ENCODE data around the gene CHIC2. TPM values are rescaled to one million over a fixed set of nuclear protein-coding genes. Genes with fewer than 3 reads are reported as not detected.

The CHIC2 gene
- total RNA-seq, 8 experiments from 2014 or later = 10.8 to 31.1 (median 13.0) TPM

DNA sequence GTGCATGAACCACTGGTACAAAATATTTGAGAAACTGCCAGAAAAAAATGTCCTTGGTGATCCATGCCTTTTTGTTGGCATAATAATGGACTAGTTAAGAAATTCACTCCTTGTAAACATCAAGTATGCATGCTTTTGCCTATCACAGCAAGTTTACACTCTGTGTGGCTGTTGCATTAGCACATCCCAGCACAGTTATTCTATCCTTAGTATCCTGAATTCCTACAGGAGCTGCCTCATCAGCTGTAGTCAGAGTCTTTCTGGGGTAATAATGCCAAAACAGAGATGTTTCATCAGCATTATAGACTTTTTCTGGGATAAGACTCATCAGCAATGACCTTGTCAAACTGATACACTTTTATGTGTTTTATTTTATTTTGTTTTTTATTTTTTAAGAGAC is 82.8 kb downstream of the CHIC2 start:
- in situ Hi-C loops (cut with MboI; ENCODE audit: low pct_unique_long_range_greater_than_20kb in 2 of 9, low sequenced_read_pairs in 9 of 9, unreplicated experiment in 9 of 9) = no loop called here
- ATAC-seq (replicated peaks in 6 of 8) = peak in 2 of 8 experiments; percentile 31 to 52
- Histone ChIP-seq H3K4me1 (replicated peaks in 1 of 2) (no peaks in the 10 kb centered on the region), H3K4me3 (no peak overlapping the region), H3K27ac (no peak overlapping the region)

DNA sequence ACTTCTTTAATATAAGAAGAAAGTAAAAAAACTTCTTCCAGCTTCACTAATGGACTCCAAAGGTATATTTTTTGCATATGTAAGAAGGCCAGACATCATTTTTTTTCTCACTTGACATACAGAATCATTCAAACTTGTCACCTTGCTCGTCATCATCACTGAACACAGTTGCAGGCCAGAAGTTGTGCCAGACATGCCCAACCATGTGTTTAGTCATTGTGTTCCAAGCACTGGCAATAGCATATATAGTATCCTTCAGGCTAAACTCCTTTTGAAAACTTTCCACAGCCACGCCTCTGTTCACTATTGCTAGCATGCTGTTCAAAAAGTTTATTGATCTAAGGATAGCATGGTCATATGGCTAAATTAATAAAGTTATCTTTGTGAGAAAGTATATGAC is 83.3 kb downstream of the CHIC2 start:
- Histone ChIP-seq H3K27ac (no peak overlapping the region), H3K4me3 (no peak overlapping the region), H3K4me1 (replicated peaks in 1 of 2) (no peaks in the 10 kb centered on the region)
- no peak for ATAC-seq (replicated peaks in 6 of 8)
- 67 to 100% (median 86%) methylated on average over 1 to 2 of the region's 2 CpGs; no CpG with 5 or more reads in 1 of the 10 experiments for WGBS, 10 experiments
- in situ Hi-C loops (cut with MboI; ENCODE audit: low pct_unique_long_range_greater_than_20kb in 2 of 9, low sequenced_read_pairs in 9 of 9, unreplicated experiment in 9 of 9) = no loop called here

DNA sequence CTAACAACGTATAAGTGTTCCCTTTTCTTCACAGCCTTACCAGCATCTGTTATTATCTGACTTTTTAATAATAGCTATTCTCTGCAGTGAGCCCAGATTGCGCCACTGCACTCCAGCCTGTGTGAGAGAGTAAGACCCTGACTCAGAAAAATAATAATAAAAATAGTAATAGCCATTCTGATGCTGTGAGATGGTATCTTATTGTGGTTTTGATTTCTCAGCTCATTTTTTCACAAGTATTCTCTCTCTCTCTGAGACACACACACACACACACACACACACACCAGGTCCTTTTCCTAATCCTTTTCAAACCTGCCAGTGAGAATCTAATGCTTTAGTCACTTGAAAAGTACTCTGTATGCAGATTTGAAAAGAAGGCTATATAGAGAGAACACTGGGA is 89.8 kb downstream of the CHIC2 start:
- WGBS, 10 experiments = 71 to 100% (median 100%) methylated on average over 1 to 2 of the region's 2 CpGs; no CpG with 5 or more reads in 2 of the 10 experiments
- in situ Hi-C loops (cut with MboI; ENCODE audit: low pct_unique_long_range_greater_than_20kb in 2 of 9, low sequenced_read_pairs in 9 of 9, unreplicated experiment in 9 of 9) = no loop called here
- H3K27ac ChIP-seq = no peak overlapping the region
- no peak overlapping the region for H3K4me3 ChIP-seq
- ATAC-seq (replicated peaks in 6 of 8) = no peak
- no peaks in the 10 kb centered on the region for H3K4me1 ChIP-seq (replicated peaks in 1 of 2)

DNA sequence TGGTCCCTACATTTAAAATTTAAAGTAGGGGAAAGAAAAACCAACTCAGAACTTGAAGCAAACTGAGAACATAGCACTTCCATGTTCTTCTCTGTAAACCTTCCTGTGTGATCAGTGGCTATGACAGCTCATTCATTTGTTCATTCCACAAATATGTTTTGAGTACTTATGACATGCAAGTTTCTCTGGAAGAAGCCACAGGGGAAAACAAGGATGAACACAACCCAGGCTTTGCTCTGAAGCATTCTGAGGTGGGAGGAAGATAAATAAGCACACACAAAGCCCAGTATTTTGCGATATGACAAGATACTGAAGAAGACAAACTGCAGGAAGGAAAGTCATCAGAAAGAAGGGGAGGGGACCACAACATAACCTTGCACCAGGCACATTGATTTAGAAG is 96.4 kb downstream of the CHIC2 start:
- 50 to 100% (median 80%) methylated on average over 1 of the region's 1 CpG; no CpG with 5 or more reads in 3 of the 10 experiments for WGBS, 10 experiments
- Histone ChIP-seq H3K27ac (no peak overlapping the region), H3K4me1 (replicated peaks in 1 of 2) (peaks cover 0 to 5% of the 10 kb centered on the region in 2 donors), H3K4me3 (no peak overlapping the region)
- in situ Hi-C loops (cut with MboI; ENCODE audit: low pct_unique_long_range_greater_than_20kb in 2 of 9, low sequenced_read_pairs in 9 of 9, unreplicated experiment in 9 of 9) = no loop called here
- ATAC-seq (replicated peaks in 6 of 8) = no peak

DNA sequence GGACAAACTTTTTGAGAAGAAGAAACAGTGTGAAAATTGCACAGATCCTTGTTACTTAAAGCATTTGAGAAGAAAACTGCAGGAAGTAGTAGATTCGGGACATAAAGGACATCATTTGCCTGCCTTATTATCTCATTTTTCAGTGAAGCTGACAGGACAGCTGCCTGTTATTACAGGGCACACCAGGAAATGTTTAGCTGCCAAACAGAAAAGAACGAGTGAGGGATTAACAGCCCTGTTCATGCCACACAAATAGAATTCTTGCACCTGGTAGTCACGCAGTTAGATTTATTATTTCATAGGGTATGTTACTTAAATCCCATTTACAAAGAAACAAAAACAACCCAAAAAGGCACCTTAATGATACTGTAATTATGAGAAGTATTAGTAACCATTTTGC is 100.6 kb downstream of the CHIC2 start:
- 19 to 48% (median 38%) methylated on average over 1 to 3 of the region's 3 CpGs; no CpG with 5 or more reads in 1 of the 10 experiments for WGBS, 10 experiments
- in situ Hi-C loops (cut with MboI; ENCODE audit: low pct_unique_long_range_greater_than_20kb in 2 of 9, low sequenced_read_pairs in 9 of 9, unreplicated experiment in 9 of 9) = no loop called here
- ATAC-seq (replicated peaks in 6 of 8) = no peak
- no peak overlapping the region for H3K4me3 ChIP-seq
- H3K27ac ChIP-seq = no peak overlapping the region
- peaks cover 0 to 10% of the 10 kb centered on the region in 2 donors for H3K4me1 ChIP-seq (replicated peaks in 1 of 2)

DNA sequence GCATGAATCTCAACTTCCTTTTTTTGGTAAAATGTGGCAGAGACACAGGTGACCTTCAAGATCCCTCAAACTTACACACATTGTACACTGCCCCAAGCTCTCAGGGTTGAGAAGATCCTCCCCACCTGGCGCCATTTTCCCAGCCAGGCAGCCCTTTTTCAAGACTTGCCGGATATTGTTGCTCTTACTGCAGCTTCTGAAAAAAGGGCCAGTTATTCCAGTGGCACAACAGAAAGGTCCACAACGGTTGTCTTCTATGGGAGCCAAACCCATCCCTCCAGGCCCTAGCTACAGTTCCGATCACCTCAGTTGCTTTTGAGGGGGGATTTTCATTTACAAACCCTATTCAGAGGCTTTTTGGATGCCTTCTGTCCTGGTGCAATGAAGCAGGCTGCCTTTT is 101.1 kb downstream of the CHIC2 start:
- Histone ChIP-seq H3K4me3 (no peak overlapping the region), H3K4me1 (replicated peaks in 1 of 2) (peaks cover 0 to 10% of the 10 kb centered on the region in 2 donors), H3K27ac (no peak overlapping the region)
- WGBS, 10 experiments = 40 to 89% (median 83%) methylated on average over 1 to 4 of the region's 4 CpGs; no CpG with 5 or more reads in 1 of the 10 experiments
- in situ Hi-C loops (cut with MboI; ENCODE audit: low pct_unique_long_range_greater_than_20kb in 2 of 9, low sequenced_read_pairs in 9 of 9, unreplicated experiment in 9 of 9) = no loop called here
- ATAC-seq (replicated peaks in 6 of 8) = no peak

DNA sequence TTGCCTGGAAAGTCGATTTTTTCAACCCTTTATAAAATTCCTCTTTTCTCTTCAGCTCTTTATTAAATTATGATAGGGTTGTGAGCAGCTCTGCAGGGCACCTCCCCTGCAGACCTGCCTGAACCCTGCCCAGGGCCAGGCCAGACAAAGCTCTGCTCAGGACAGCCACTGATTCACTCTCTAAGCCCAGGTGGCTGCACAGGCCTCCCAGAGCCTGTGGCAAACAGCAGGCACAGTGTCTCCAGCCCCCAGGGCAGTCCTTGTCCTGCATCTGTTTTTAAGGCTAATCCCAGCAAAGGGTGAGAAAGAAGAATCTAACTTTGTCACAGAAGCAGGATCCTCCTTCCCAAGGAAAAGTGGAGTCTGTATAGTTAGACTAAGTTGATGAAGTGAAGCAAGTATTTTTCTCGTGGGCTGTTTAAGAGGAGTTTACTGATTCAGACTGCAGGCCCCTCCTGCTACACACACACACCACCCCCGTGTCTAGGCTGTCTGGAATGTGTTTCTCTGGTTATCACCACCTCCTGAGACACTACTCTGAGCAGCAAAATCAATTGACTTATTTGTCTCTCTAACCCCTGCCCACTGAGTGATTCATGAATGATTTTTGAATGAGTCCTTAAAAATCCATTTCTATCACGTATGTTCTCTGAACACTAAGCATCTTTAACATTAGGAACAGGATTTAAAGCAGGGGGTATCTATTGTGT is 101.7 kb downstream of the CHIC2 start:
- 0 to 83% (median 26%) methylated on average over 1 to 4 of the region's 4 CpGs for WGBS, 10 experiments
- Histone ChIP-seq H3K27ac (no peak overlapping the region), H3K4me3 (no peak overlapping the region), H3K4me1 (replicated peaks in 1 of 2) (peaks cover 0 to 10% of the 10 kb centered on the region in 2 donors)
- peak in 5 of 8 experiments; percentile 26 to 75 (median 61) for ATAC-seq (replicated peaks in 6 of 8)
- in situ Hi-C loops (cut with MboI; ENCODE audit: low pct_unique_long_range_greater_than_20kb in 2 of 9, low sequenced_read_pairs in 9 of 9, unreplicated experiment in 9 of 9) = no loop called here

DNA sequence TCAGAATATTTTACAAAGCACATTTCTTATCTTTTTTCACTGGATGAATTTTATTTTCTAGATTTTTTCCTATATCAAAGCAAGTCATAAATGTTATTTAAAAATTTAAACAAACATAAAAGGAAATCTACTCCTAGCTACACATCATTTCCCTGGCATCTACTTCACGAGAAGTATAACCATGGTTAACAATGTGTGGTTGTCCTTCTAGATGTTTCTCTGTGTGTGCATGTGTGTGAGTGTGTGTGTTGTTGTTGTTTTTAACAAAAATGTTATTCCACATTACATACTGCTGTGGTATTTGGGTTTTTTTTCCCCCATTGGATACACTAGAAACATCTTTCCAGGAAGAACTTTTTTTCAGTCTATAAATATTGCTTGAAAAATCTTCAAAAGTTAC is 103.1 kb downstream of the CHIC2 start:
- Histone ChIP-seq H3K4me3 (no peak overlapping the region), H3K27ac (no peak overlapping the region), H3K4me1 (replicated peaks in 1 of 2) (peaks cover 0 to 10% of the 10 kb centered on the region in 2 donors)
- 60 to 100% (median 100%) methylated on average over 1 of the region's 1 CpG; no CpG with 5 or more reads in 2 of the 10 experiments for WGBS, 10 experiments
- ATAC-seq (replicated peaks in 6 of 8) = no peak
- in situ Hi-C loops (cut with MboI; ENCODE audit: low pct_unique_long_range_greater_than_20kb in 2 of 9, low sequenced_read_pairs in 9 of 9, unreplicated experiment in 9 of 9) = no loop called here

DNA sequence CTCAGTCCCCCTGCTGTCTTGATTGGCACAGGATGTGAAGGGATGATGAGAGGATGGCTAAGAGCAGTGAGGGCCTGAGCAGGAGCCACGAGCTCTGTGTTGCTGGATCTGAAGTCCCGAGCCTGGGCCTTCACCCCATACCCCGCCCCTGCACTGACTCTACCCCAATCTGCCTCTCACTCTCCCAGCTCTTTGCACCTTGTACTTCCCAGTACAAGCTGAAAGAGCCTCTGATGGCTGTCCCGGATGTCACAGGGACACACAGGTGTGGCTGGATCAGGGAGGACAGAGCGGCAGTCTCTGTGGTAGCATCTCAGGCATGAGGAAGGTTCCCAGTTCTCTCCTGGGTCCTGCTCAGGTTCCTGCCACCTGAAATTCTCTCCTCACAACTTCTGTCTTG is 103.6 kb downstream of the CHIC2 start:
- in situ Hi-C loops (cut with MboI; ENCODE audit: low pct_unique_long_range_greater_than_20kb in 2 of 9, low sequenced_read_pairs in 9 of 9, unreplicated experiment in 9 of 9) = no loop called here
- 80 to 97% (median 83%) methylated on average over 1 to 5 of the region's 5 CpGs; no CpG with 5 or more reads in 5 of the 10 experiments for whole genome bisulfite sequencing, 10 experiments
- Histone ChIP-seq H3K4me3 (no peak overlapping the region), H3K27ac (no peak overlapping the region), H3K4me1 (replicated peaks in 1 of 2) (peaks cover 0 to 10% of the 10 kb centered on the region in 2 donors)
- ATAC-seq (replicated peaks in 6 of 8) = no peak

Other genes starting within 250 kb of the CHIC2 start
- gene GSX2, start 35.6 kb upstream of the CHIC2 start, total RNA-seq = under 1 TPM in 3 of 8 experiments, not detected in 5; 0.14 to 0.57 (median 0.33) TPM
- 10 to 100 TPM in 2 of 8 experiments, 1 to 10 TPM in 3, under 1 TPM in 3; 0.11 to 37.4 (median 2.9) TPM for gene PDGFRA, start 164.7 kb upstream of the CHIC2 start, total RNA-seq

All from motor neuron (in vitro differentiated cells).